ENCODE results near the gene FFAR1.

The FFAR1 gene

GRCh38 chr19:35379992-35380391, 32.3 kb downstream of the FFAR1 start:
- no peak for TF ChIP-seq CTCF (IDR thresholded peaks at IDR 0.05; ENCODE audit: insufficient read depth, missing control alignments)
- no peak for FAIRE-seq
- DNase-seq (ENCODE audit: insufficient read length, low spot score), result no peak

- DNase-seq (ENCODE audit: insufficient read length, low spot score) (no peak), FAIRE-seq (no peak)
- no peak for TF ChIP-seq CTCF (IDR thresholded peaks at IDR 0.05; ENCODE audit: insufficient read depth, missing control alignments)
Measured at GRCh38 chr19:35380450-35381124, 32.9 kb downstream of the FFAR1 start.

- DNase-seq (ENCODE audit: insufficient read length, low spot score), result no peak
- no peak for FAIRE-seq
- no peak for TF ChIP-seq CTCF (IDR thresholded peaks at IDR 0.05; ENCODE audit: insufficient read depth, missing control alignments)
Measured at GRCh38 chr19:35381318-35381717, 33.6 kb downstream of the FFAR1 start.

DNA sequence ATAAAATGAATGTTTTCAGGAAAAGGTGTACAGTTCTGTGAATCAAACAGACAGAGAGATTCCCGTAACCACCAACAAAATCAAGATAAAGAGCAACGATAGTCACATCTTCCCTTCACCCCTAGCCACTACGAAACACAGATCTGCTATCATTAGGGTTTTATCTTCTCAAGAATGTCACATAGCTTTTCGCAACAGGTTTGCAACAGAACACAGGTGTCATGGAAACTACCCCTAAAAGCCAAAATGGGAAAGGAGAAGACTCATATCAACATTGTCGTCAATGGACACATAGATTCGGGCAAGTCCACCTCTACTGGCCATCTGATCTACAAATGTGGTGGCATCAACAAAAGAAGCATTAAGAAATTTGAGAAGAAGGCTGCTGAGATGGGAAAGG, 34.2 kb downstream of the FFAR1 start:
- TF ChIP-seq CTCF (IDR thresholded peaks at IDR 0.05; ENCODE audit: insufficient read depth, missing control alignments), result no peak
- DNase-seq (ENCODE audit: insufficient read length, low spot score) (no peak), FAIRE-seq (no peak)

GRCh38 chr19:35383536-35383935, 35.8 kb downstream of the FFAR1 start:
- no peak for TF ChIP-seq CTCF (IDR thresholded peaks at IDR 0.05; ENCODE audit: insufficient read depth, missing control alignments)
- FAIRE-seq (no peak), DNase-seq (ENCODE audit: insufficient read length, low spot score) (no peak)

- no peak for FAIRE-seq
Measured at GRCh38 chr19:35388277-35389054, 40.8 kb downstream of the FFAR1 start.

More at GRCh38 chr19:35388277-35389054, 40.8 kb downstream of the FFAR1 start:
- TF ChIP-seq CTCF (IDR thresholded peaks at IDR 0.05; ENCODE audit: insufficient read depth, missing control alignments), result no peak
- DNase-seq (ENCODE audit: insufficient read length, low spot score), result no peak
